Caco-2 (cell line): ENCODE measurements around the gene NXF1. TPM values are rescaled to one million over a fixed set of nuclear protein-coding genes. Genes with fewer than 3 reads are reported as not detected.
A peak's percentile ranks its signal among the peaks of the same experiment; 100 is the strongest.
"Not testable (repeated sequence)": the region's sequence is repeated elsewhere in the genome, so short reads cannot be mapped to it uniquely, and the experiment has no call there.

Source experiments
- BruUV-seq: library from RNA; stranded (reverse); fragments of 400-500 nt; replicated peaks from 2 replicates; lab custom pipeline; 2021; lab: Mats Ljungman, UMichigan
- CTCF ChIA-PET: fragments of 300-600 bp; sonication (Branson Sonifier 250); formaldehyde crosslinking; loops from one replicate; lab custom pipeline; 2022; ENCODE audit warnings: antibody characterized with exemption; lab: Charles Lee
- POLR2A ChIA-PET: fragments of 300-600 bp; sonication (Branson Sonifier 250); formaldehyde crosslinking; loops from one replicate; lab custom pipeline; 2022; ENCODE audit warnings: antibody characterized with exemption; lab: Charles Lee
- DNase-seq, 2 experiments: peaks; one replicate each; pipeline versions ENCODE4 v3.0.0 to v3.0.0-alpha.2; 2020 to 2022
- H3K27me3 ChIP-seq: replicated peaks from 2 replicates; pipeline ENCODE4 v1.6.0; 2011; ENCODE audit warnings: low read length; ENCODE audit not compliant: control insufficient read depth, insufficient read depth
- H3K36me3 ChIP-seq: 2 replicates; pipeline ENCODE4 v1.5.1; 2011; ENCODE audit warnings: low read length; ENCODE audit not compliant: control insufficient read depth, insufficient read depth
- H3K4me1 ChIP-seq: fragments of 250-450 bp; sonication (Bioruptor Pico); 2 replicates; pipeline ENCODE4 v1.5.1; 2020; ENCODE audit warnings: mild to moderate bottlenecking
- H3K4me3 ChIP-seq: 2 replicates; pipeline ENCODE4 v1.5.1; 2011; ENCODE audit warnings: low read depth, mild to moderate bottlenecking, control low read depth, low read length
- H3K9me3 ChIP-seq: fragments of 250-450 bp; sonication (Bioruptor Pico); 2 replicates; pipeline ENCODE4 v1.5.1; 2020; ENCODE audit warnings: mild to moderate bottlenecking, moderate library complexity
- H3K27ac Mint-ChIP-seq: one replicate; pipeline ENCODE4 v1.8.0; 2022; ENCODE audit warnings: mixed read lengths; ENCODE audit not compliant: unreplicated experiment
- H3K27me3 Mint-ChIP-seq: one replicate; pipeline ENCODE4 v1.8.0; 2022; ENCODE audit warnings: mixed read lengths; ENCODE audit not compliant: insufficient read depth, unreplicated experiment
- H3K36me3 Mint-ChIP-seq: one replicate; pipeline ENCODE4 v1.8.0; 2022; ENCODE audit warnings: mild to moderate bottlenecking, mixed read lengths; ENCODE audit not compliant: insufficient read depth, unreplicated experiment
- H3K4me1 Mint-ChIP-seq: one replicate; pipeline ENCODE4 v1.8.0; 2022; ENCODE audit warnings: low read depth, mixed read lengths; ENCODE audit not compliant: unreplicated experiment
- H3K4me3 Mint-ChIP-seq: one replicate; pipeline ENCODE4 v1.8.0; 2022; ENCODE audit warnings: mild to moderate bottlenecking, moderate library complexity, mixed read lengths; ENCODE audit not compliant: unreplicated experiment
- H3K9me3 Mint-ChIP-seq: one replicate; pipeline ENCODE4 v1.8.0; 2022; ENCODE audit warnings: mixed read lengths; ENCODE audit not compliant: unreplicated experiment
- intact Hi-C: fragments of 100-400 bp; cut with micrococcal nuclease; formaldehyde crosslinking; loops from one replicate; pipeline ENCODE4 v1.10.0; 2022; ENCODE audit not compliant: unreplicated experiment
- total RNA-seq: library from RNA; stranded (reverse); gene quantifications from 2 replicates; pipeline ENCODE4 v1.2.3, GENCODE V29; 2022
- TF ChIP-seq, protein P1 (sequence below), 2 experiments: fragments of 200-600 bp in 1 of 2; IDR thresholded peaks; 1 replicate in 1 of 2; 2 replicates in 1 of 2; pipeline versions ENCODE4 v1.5.1 to v1.8.0; 2011 to 2022; ENCODE audit warnings: antibody characterized with exemption in 1 of 2, control low read depth in 1 of 2, inconsistent platforms in 1 of 2, low read depth in 1 of 2, low read length in 1 of 2, mild to moderate bottlenecking in 1 of 2, moderate library complexity in 1 of 2; ENCODE audit not compliant: insufficient read depth in 1 of 2, severe bottlenecking in 1 of 2, unreplicated experiment in 1 of 2

Gene NXF1
- total RNA-seq, 1 experiment from 2014 or later = 77.5 TPM

DNA sequence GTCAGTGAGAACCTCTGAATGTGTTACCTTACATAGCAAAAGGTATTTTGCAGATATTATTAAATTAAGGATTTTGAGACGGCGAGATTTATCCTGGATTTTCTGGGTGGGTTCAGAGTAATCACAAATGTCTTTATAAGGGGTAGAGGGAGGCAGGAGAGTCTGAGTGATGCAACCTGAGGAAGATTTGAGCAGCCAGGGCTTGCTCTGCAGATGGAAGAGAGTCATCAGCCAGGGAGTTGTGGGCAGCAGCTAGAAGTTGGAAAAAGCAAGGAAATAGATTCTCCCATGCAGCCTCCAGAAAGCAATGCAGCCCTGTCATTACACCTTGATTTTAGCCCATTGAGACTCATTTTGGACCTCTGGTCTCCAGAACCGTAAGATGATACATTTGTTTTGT, 38.2 kb upstream of the NXF1 start:
- DNase-seq = no peak
- H3K36me3 Mint-ChIP-seq = peaks cover 35% of the 10 kb centered on the region

DNA sequence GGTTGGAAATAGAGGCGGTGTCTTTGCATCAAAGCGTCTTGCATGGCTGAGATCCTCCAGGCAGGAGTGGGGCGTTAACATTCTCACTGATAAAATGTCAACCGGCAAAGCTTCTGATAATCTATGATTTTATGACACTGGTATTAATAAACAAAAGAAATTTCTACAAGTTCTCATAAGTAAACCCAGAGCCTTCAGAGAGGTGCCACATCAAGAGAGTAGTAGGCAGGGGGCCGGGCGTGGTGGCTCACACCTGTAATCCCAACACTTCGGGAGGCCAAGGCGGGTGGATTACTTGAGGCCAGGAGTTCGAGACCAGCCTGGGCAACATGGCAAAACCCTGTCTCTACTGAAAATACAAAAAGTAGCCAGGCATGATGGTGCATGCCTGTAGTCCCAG, 37.7 kb upstream of the NXF1 start:
- H3K4me1 Mint-ChIP-seq = peaks cover 19% of the 10 kb centered on the region
- DNase-seq = peak; percentile 54 to 56
- H3K27me3 ChIP-seq, H3K9me3 Mint-ChIP-seq, H3K36me3 ChIP-seq, H3K27me3 Mint-ChIP-seq, H3K27ac Mint-ChIP-seq, BruUV-seq, H3K4me1 ChIP-seq, H3K9me3 ChIP-seq, H3K4me3 Mint-ChIP-seq: not testable (repeated sequence)
- peaks cover 31% of the 10 kb centered on the region for H3K36me3 Mint-ChIP-seq
- ChIA-PET CTCF (interaction anchor here (0.6 to 1.1 kb wide), 2 partner anchors 231 to 1422 kb away, joined by 3 to 5 read pairs; no protein-coding TSS in a partner anchor), POLR2A (interaction anchor here (0.6 to 3.0 kb wide), 8 partner anchors 9 to 1061 kb away, joined by 3 to 19 read pairs (median 5); partner anchors contain the start of genes STX5 and ZBTB3)
- peak overlapping the region; percentile 41 for H3K4me3 ChIP-seq
- intact Hi-C loops = loop anchor here (1.0 to 2.0 kb wide), 4 partner anchors 7 to 38 kb away; no protein-coding TSS in a partner anchor

More for the DNA sequence above, 38.2 kb upstream of the NXF1 start:
- ChIA-PET POLR2A (interaction anchor here (1.0 to 3.0 kb wide), 4 partner anchors 12 to 47 kb away, joined by 3 to 19 read pairs (median 6); partner anchors contain the start of gene STX5), CTCF (no interaction called here)
- no peaks in the 10 kb centered on the region for H3K9me3 Mint-ChIP-seq
- H3K27me3 Mint-ChIP-seq = peaks cover 2% of the 10 kb centered on the region
- H3K4me1 Mint-ChIP-seq = peaks cover 19% of the 10 kb centered on the region
- Histone ChIP-seq H3K36me3 (no peaks in the 10 kb centered on the region; the same call in 1 of the 2 replicates), H3K4me3 (no peak overlapping the region), H3K4me1 (peaks cover 7% of the 10 kb centered on the region; the same call in 1 of the 2 replicates), H3K27me3 (no peaks in the 10 kb centered on the region), H3K9me3 (no peaks in the 10 kb centered on the region)
- no TSS peak for BruUV-seq
- intact Hi-C loops = loop anchor here (2.0 kb wide), 1 partner anchor 13 kb away; no protein-coding TSS in a partner anchor
- TF ChIP-seq, protein P1, sequence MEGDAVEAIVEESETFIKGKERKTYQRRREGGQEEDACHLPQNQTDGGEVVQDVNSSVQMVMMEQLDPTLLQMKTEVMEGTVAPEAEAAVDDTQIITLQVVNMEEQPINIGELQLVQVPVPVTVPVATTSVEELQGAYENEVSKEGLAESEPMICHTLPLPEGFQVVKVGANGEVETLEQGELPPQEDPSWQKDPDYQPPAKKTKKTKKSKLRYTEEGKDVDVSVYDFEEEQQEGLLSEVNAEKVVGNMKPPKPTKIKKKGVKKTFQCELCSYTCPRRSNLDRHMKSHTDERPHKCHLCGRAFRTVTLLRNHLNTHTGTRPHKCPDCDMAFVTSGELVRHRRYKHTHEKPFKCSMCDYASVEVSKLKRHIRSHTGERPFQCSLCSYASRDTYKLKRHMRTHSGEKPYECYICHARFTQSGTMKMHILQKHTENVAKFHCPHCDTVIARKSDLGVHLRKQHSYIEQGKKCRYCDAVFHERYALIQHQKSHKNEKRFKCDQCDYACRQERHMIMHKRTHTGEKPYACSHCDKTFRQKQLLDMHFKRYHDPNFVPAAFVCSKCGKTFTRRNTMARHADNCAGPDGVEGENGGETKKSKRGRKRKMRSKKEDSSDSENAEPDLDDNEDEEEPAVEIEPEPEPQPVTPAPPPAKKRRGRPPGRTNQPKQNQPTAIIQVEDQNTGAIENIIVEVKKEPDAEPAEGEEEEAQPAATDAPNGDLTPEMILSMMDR (IDR thresholded peaks at IDR 0.05; ENCODE audit: insufficient read depth in 1 of 2, low read depth in 1 of 2, low read length in 1 of 2, severe bottlenecking in 1 of 2, unreplicated experiment in 1 of 2) = no peak
- H3K4me3 Mint-ChIP-seq = no peak overlapping the region
- no peak overlapping the region for H3K27ac Mint-ChIP-seq

DNA sequence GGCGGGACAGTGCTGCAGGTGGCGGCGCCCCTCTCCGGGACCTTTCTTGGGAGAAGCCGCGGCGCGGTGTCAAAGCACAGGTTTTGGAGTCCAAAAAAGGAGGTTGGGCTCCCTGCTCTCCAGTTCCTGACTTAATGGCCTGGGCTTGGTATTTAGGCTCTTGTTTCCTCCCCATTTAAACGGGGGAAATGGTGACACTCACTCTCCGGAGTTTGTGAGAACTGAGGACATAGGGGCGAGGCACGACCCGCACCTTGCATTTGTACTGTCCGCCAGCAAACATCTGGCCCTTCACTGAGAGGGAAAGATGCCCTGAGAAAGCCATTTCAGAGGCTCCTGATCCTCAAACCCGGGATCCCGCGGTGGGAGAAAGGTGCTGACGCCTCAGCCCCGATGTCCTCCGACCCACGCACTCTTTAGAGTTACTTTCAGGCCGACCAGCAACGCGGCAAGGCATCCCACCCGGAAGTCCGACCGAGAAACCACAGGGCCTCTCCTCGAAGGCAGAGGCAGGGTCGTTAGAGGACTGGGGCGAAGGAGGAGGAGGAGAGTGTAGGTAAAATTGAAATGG, 37.0 kb upstream of the NXF1 start:
- intact Hi-C loops = loop anchor here (1.0 to 2.0 kb wide), 4 partner anchors 8 to 39 kb away; no protein-coding TSS in a partner anchor
- no peaks in the 10 kb centered on the region for H3K9me3 ChIP-seq
- peaks cover 5% of the 10 kb centered on the region; the same call in 1 of the 2 replicates for H3K4me1 ChIP-seq
- CTCF ChIA-PET = interaction anchor here (1.1 kb wide), 1 partner anchor 231 kb away, joined by 3 read pairs; no protein-coding TSS in a partner anchor
- TF ChIP-seq, protein P1 (IDR thresholded peaks at IDR 0.05; ENCODE audit: insufficient read depth in 1 of 2, low read depth in 1 of 2, low read length in 1 of 2, severe bottlenecking in 1 of 2, unreplicated experiment in 1 of 2) = no peak
- POLR2A ChIA-PET = interaction anchor here (0.6 to 3.0 kb wide), 12 partner anchors 10 to 89 kb away, joined by 3 to 68 read pairs (median 6); partner anchors contain the start of genes POLR2G, STX5, TEX54 and TMEM179B
- Mint-ChIP-seq H3K4me1 (peaks cover 25% of the 10 kb centered on the region), H3K27me3 (peaks cover 2% of the 10 kb centered on the region), H3K27ac (no peak overlapping the region), H3K36me3 (peaks cover 31% of the 10 kb centered on the region), H3K4me3 (no peak overlapping the region), H3K9me3 (no peaks in the 10 kb centered on the region)
- peak overlapping the region; percentile 41 for H3K4me3 ChIP-seq
- peak; percentile 68 to 78 for DNase-seq
- no peaks in the 10 kb centered on the region for H3K27me3 ChIP-seq
- H3K36me3 ChIP-seq = no peaks in the 10 kb centered on the region; the same call in 1 of the 2 replicates
- BruUV-seq = TSS peak; percentile 92
